GM18507 (cell line): ENCODE data around the gene TEAD1.

ENCODE experiments used
- DNase-seq: peaks from one replicate; pipeline ENCODE4 v3.0.0; 2011; ENCODE audit warnings: low read depth; ENCODE audit not compliant: insufficient read length; ENCODE audit errors: extremely low spot score
- FAIRE-seq: peaks from 2 replicates; lab custom pipeline; 2011; peaks lifted over from hg19 to GRCh38; lab: Jason Lieb, UNC

The TEAD1 gene

GRCh38 chr11:12900496-12900895, 226.3 kb downstream of the TEAD1 start:
- DNase-seq: no peak
- no peak for FAIRE-seq

- no peak for FAIRE-seq
- no peak for DNase-seq
Observed at GRCh38 chr11:12901272-12901671, 227.1 kb downstream of the TEAD1 start.

- no peak for FAIRE-seq
- DNase-seq: no peak
Observed at GRCh38 chr11:12901874-12902481, 227.8 kb downstream of the TEAD1 start.

- no peak for FAIRE-seq
- no peak for DNase-seq
Observed at GRCh38 chr11:12902791-12903486, 228.7 kb downstream of the TEAD1 start.

GRCh38 chr11:12905435-12905834, 231.2 kb downstream of the TEAD1 start:
- no peak for FAIRE-seq
- no peak for DNase-seq

GRCh38 chr11:12906501-12906900, 232.3 kb downstream of the TEAD1 start:
- no peak for DNase-seq
- no peak for FAIRE-seq

GRCh38 chr11:12909879-12910278, 235.7 kb downstream of the TEAD1 start:
- no peak for FAIRE-seq
- DNase-seq: no peak

GRCh38 chr11:12914400-12914912, 240.2 kb downstream of the TEAD1 start:
- DNase-seq (no peak), FAIRE-seq (no peak)

- FAIRE-seq (no peak), DNase-seq (no peak)
Observed at GRCh38 chr11:12915093-12915492, 240.9 kb downstream of the TEAD1 start.

GRCh38 chr11:12917822-12918221, 243.6 kb downstream of the TEAD1 start:
- FAIRE-seq: no peak
- DNase-seq: no peak

- FAIRE-seq (no peak), DNase-seq (no peak)
Observed at GRCh38 chr11:12918667-12919066, 244.4 kb downstream of the TEAD1 start.

GRCh38 chr11:12922418-12922817, 248.2 kb downstream of the TEAD1 start:
- DNase-seq (no peak), FAIRE-seq (no peak)

- no peak for FAIRE-seq
- no peak for DNase-seq
Observed at GRCh38 chr11:12922980-12923507, 248.8 kb downstream of the TEAD1 start.

- no peak for DNase-seq
- no peak for FAIRE-seq
Observed at GRCh38 chr11:12924650-12925049, 250.4 kb downstream of the TEAD1 start.

GRCh38 chr11:12925520-12925919, 251.3 kb downstream of the TEAD1 start:
- FAIRE-seq: no peak
- no peak for DNase-seq

- FAIRE-seq: no peak
- DNase-seq: no peak
Observed at GRCh38 chr11:12927221-12927620, 253.0 kb downstream of the TEAD1 start.

- DNase-seq: no peak
- FAIRE-seq: no peak
Observed at GRCh38 chr11:12927886-12928285, 253.7 kb downstream of the TEAD1 start.

GRCh38 chr11:12930850-12931249, 256.6 kb downstream of the TEAD1 start:
- FAIRE-seq (no peak), DNase-seq (no peak)

GRCh38 chr11:12932485-12932884, 258.3 kb downstream of the TEAD1 start:
- FAIRE-seq: no peak
- no peak for DNase-seq

GRCh38 chr11:12936200-12936599, 262.0 kb downstream of the TEAD1 start:
- no peak for DNase-seq
- FAIRE-seq: no peak
